Activated T-helper 1 cell treated with Interleukin-2 at 50 U/mL for 16 hours (primary cell): Measurements from ENCODE around the gene CCDC187.
"Not testable (repeated sequence)": the region's sequence is repeated elsewhere in the genome, so short reads cannot be mapped to it uniquely, and the experiment has no call there.

Source experiments
- DNase-seq: peaks from one replicate; pipeline ENCODE4 v3.0.0-alpha.2; 2020; ENCODE audit warnings: low read depth

The CCDC187 gene

DNA sequence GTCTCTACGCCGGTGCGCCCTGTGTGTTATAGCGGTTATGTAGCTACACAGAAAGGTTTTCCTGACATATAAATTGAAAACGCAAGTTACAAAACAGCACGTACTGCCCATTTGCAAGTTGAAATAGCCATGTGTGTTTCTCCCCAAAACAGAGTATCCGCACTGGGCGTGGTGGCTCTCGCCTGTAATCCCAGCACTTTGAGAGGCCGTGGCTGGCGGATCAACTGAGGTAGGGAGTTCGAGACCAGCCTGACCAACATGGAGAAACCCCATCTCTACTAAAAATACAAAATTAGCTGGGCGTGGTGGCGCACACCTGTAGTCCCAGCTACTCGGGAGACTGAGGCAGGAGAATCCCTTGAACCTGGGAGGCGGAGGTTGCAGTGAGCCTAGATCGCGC, 37.3 kb downstream of the CCDC187 start:
- not testable (repeated sequence) for DNase-seq

DNA sequence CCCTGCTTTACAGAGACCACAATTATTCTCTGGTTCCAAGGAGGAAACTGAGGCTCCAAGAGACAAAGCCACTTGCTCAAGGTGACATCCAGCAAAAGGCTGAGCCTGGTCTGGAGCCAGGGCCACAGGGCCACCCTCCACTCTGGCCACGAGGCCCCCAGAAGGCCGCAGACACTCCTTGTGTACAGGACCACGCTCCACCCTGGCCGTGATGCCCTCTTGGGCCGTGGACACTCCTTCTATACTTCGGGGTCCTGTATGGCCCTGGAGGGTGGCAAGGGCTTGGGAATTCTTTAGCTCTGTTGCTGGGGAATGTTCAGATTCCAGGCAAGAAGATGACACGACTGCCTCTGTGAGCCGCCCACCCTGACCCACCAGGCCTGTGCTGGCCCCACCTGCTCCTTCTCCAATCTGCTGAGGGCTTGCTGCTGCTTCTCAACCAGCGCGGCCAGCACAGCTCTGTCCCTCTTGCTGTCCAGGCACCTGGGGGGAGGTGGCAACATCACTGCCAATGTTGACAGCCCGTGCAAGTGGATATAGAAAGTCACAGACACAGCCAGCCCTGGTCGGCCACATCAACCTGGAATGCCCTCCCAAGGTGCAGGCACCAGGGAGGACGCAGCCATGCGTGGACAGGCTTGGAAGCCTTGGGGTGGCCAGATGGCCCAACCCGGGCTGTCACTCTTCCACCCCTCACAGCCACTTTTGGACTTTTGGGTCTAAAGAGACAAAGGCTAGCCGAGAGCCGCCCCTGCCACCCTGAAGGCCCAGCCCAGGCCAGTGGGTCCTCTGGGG, 38.1 kb downstream of the CCDC187 start:
- DNase-seq = no peak

DNA sequence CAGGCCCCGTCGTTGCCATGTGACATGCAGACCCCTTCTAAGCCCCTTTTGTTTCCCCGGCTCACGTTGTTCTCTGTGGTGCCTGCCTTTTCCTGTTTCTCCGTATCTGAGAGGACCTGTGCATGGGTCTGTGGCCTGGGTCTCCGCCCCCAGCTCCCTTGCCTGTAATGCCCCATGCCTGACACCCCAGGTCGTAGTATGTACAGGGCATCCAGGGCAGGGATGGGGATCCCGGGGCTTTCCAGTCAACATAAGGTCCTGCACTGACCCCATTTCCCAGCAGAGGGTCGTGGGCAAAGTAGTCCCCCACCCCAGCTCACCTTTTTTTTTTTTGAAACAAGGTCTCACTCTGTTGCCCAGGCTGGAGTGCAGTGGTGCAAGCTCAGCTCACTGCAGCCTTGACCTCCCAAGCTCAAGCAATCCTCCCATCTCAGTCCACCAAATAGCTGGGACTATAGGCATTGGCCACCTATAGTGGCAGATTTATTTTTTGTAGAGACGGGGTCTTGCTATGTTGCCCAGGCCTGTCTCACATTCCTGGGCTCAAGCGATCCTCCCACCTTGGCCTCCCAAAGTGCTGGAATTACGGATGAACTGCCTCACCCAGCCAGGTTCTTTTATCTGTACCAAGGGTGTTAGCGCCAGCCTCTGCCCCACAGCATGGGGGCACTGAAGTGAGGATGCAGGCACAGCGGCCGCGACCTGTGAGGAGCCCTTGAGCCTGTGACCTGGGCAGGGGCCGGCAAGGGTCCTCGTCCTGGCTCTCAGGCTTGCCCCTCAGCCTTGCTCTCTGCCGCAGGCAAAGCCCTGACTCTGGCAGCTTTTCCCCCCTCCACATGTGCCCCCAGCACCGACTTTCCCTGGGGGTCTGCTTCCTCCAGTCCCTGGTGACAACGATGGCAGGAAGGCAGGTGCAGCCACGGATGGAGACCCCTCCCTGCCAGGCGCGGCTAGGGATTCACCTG, 39.2 kb downstream of the CCDC187 start:
- no peak for DNase-seq

DNA sequence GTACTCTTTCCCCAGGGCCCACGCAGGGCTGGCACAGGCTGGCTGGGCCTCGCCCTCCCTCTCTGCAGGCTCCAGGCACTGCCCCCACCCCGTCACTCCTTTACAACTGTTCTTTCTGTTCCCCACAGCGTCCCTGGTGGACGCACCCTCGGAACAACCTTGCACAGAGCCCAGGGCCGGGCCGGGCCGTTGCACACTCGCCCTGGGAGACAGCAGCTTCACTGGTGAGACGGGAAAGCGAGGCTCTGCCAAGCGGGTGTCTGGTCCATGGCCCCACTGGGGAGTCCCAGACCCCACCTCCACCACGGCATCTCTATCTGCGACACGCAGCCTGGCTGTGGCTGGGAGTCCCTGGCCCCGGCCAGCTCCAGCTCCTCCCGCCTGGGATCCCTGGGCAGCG, 39.9 kb downstream of the CCDC187 start:
- no peak for DNase-seq

DNA sequence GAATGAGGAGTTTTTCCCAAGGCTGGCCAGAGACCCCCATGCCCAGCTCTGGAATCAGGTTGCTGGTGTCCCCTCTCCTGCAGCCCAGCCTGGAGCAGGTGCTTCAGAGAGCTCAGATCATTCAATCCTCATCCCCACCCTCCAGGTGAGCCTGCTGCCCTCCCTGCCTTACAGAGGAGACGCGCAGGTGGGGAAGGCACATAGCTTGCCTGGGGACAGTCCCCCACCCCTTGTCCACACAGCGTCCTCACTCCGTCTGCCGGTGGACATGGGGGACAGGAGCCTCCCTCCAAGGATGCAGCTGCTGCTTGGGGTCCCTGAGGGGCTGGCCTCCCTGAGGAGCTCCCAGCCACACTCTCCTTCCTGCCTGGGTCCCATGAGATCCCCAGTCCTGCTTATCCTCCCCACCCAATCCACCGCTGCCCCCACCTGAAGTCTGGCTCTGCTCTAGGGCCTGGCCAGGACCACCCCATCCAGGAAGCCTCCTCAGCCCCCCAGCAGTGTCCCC, 41.2 kb downstream of the CCDC187 start:
- DNase-seq = no peak

DNA sequence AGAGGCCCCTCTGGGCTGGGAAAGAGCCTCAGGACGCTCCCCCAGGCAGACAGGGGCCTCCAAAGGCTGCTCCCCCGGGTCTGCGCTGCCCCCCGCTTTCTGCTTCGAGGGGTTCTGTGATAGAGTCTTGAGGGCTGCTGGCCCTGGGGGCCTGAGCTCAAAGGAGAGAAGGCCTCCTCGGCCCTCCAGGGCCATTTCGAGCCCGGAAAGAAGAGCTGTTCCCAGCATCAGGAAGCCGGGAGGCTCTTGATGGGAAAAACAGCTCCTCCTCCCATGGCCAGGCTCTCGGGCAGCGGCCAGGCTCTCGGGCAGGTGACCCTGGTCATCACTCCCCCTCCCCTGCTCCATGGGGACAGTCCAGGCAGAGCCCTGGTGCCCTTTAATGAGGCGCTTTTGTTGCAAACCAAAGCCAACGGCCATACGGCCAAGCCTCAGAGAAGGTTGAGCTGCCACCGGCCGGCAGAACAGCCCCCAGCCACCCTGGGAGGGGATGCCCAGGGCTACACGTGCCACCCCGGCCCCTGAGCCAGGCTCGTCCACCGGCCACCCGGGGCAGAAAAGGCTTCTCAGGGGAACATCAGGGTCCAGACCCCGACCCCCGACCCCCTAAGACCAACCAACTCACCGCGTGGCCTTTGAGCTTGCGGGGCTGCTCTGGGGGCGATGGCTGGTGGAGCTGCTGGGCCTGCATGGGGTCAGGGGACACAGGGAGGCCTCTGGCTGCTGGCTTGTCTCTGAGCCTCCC, 42.0 kb downstream of the CCDC187 start:
- no peak for DNase-seq

DNA sequence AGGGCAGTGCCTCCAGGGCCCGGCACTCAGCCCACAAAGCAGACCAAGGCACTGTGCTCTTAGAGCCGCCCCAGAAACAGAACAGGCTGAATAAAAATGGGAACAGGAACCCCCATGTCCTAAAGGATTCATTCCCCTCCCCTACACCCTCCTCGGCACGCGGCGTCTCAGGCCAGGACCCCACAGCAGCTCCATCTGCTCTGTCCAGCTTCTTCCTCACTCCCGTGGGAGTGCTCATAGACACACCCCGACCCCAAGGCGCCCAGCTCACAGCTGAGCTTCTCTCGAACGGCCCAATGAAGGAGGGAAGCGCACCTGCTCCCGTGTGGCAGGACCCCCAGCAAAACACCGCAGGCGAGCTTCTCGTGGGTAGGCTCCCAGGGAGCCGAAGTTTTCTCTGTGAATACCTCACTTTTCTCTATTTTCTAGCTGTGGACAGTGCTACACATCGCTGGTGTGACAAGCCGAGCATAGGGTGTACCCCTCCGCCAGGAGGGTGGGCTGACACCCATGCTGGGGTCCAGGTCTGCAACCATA, 42.9 kb downstream of the CCDC187 start:
- DNase-seq = no peak

DNA sequence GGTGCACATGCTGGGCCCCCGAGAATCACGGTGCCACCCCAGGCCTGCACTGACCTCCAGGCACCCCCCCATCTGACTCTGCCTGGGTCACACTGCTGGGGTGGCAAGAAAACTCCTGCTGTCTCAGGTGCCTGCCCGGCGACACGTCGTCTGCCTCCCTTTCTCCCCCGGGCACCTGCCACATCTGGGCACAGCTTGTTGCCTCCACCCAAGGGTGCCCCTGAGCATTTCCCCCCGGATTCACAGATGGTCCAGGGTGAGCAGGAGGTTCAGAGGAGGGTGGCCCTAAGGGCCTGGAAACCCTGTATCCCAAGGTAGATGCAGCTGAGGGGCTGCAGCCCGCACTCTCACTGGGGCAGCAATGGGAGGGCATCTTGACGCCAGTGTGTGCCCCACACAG, 43.4 kb downstream of the CCDC187 start:
- no peak for DNase-seq

DNA sequence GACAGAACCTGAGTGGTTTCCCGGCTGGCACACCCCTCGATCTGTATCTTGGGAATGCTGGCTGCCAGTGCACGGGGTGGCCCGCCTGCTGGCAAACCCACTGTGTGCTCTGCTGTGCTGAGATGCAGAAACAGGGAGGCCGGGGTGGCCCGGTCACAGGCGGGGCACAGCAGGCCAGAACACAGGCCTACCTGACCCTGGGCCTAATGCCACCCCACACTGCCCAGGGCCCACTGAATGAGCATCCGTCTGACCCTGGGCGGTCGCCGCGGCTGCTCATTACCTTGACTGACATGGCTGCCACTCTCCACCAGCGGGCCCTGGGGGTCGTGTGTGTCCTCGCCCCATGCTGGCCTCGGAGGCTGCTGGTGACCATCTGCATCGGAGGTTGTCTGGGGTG, 44.1 kb downstream of the CCDC187 start:
- no peak for DNase-seq

DNA sequence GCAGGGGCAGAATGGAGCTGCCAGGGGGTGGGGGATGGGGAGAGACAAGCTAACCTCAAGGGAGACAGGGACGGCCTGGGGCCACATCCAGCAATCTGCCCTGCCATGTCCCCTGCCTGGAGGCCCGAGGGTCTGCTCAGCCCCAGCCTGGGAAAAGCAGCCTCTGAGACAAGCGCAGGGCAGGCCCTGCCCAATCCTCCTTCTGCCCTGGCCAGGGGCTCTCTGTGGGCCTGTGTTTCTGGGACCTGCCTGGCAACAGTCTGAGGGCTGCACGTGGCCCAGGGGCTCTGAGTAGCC, 44.4 kb downstream of the CCDC187 start:
- DNase-seq = no peak

DNA sequence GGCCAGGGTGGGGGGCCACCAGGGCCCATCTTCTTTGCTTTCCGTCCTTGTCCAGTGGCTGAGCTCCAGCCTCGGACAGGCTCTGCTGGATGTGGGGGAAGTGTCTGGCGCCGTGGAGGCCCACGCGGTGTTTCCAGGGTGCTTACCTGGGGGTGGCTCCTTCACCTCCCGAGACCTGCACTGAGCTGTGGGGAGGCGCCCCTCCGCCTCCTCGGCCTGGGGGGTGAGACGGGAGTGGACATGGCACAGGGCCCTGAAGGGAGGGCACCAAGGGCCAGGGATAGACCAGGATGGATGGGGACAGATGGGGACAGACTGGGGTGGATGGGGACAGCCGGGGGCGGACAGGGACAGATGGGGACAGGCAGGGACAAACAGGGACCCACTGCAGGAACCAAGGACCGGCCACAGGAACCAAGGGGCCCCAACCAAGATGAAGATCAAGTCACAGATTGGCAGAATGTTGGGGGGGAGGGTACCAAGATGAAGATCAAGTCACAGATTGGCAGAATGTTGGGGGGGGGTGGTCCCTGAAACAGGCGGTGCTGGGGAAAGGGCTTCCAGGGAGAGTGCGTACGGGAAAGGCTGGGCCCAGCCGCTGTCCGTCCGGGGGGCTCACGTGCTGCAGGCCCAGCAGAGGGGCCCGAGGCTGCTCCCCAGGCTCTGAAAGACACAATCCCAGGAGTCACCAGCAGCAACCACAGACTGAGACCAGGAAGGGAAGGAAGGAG, 44.9 kb downstream of the CCDC187 start:
- no peak for DNase-seq

DNA sequence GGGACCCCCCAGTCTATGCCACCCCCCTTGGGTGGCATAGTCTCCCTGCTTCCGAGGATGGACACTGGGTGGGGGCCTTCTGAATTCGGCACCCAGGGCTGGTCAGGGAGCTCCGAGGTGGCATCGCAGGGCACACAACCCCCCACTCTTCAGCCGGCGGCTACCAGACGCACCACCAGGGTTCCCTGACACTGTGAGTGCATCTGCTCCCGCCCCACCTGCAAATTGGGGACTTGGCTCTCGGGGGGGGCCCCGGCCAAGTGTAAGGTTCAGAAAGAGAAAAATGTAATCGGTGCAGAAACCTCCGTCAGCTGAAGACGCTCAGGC, 45.6 kb downstream of the CCDC187 start:
- DNase-seq = no peak

DNA sequence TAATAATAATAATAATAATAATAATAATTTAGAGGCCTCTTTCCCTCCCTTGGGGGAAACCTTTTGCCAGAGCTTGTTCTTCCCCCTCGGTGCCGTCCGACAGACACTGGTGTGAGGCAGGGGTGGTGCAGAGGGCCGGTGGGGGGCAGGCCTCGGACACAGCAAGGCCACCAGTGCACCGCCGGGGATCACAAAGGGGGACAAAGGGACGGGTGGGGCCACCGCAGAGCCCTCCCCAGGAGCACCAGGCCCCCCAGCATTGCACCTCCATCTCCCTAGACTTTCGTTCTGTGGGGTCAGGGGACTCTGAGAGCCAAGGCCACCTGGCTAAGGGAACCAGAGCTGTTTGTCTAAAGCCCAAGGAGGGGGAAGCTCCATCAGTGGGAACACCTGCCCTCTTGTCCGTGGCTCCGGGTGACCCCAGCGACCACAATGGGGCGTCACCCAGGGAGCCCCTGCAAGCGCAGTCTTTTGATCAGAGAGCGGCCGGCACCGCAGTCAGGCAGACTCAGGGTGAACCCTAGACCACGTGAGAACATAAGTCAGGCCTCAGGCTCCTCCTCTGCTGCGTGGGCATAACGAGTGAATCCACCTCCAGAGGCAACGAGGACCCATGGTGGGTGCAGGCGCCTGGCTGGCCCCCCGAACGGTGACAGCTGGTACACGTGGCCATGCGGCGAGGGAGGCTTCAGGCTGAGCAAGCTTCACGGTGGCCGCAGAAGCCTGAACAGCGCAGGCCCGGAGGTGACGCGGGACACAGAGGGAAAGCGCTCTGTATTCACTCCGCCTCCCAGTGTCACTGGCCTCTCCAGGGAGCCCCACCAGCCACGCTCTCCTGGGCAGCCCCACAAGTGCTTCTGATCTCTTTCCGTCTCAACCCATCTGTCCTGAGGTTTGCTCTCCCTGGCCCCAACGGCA, 46.3 kb downstream of the CCDC187 start:
- no peak for DNase-seq

DNA sequence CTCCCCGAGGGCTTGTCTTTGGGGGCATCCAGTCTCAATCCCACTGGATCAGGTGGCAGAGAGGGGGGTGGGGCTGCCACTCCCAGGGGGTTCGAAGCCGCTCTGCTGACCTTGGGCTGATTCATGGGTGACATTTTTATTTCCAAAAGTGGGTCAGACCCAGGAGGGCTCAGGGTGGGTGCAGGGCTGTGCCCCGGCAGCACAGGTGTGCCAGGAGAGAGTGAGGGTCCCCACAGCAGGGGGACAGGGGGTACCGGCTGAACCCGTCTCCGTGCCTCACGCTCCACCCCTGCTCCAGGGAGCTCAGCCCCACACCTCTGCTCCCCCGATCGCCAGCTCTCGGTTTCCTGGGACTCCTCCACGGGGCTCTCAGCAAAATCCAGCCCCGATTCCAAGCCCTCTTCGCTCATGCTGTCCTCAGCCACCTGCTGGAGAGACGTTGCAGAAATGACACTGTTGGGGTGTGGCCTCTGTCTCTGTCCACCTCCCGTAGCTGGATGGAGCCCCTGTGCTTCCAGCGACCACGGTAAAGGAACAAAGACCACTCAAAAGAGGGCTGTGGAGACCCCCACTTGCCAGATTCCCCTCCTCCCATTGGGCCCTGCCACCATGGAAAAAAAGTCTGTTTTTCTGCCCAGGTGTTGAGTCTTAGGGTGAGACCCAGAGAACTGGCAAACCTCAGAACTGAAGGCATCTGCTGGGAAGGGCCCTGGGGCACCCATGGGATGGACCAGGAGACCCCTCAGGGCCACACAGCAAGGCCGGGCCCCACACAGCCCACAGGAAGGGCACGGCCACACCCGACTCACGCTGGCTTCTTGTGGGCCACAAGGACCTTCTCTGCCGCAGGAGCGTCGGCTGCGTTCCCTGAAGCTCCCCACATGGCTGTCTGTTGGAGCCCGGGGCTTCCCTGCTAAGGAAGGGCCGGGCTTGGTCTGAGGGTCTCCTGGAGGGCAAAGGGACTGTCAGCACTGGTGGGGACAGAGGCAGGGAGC, 47.7 kb downstream of the CCDC187 start:
- DNase-seq = no peak

DNA sequence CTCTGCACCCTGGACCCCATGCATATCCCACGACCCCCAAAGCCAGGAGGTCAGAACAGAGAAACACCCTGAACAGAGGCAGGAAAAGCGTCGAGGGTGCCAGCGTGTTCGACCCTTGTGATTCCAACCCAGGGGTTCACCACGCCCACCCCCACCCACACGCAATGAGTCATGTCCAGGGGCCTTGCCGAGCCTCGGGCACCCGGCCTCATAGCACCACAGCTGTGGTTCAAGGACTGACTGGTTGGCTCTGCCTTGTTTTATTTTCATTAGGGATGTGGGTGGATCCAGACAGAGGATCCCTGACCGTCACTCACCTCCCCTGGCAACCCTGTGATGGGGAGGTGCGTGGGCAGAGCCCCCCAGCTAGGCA, 48.7 kb downstream of the CCDC187 start:
- DNase-seq = no peak

DNA sequence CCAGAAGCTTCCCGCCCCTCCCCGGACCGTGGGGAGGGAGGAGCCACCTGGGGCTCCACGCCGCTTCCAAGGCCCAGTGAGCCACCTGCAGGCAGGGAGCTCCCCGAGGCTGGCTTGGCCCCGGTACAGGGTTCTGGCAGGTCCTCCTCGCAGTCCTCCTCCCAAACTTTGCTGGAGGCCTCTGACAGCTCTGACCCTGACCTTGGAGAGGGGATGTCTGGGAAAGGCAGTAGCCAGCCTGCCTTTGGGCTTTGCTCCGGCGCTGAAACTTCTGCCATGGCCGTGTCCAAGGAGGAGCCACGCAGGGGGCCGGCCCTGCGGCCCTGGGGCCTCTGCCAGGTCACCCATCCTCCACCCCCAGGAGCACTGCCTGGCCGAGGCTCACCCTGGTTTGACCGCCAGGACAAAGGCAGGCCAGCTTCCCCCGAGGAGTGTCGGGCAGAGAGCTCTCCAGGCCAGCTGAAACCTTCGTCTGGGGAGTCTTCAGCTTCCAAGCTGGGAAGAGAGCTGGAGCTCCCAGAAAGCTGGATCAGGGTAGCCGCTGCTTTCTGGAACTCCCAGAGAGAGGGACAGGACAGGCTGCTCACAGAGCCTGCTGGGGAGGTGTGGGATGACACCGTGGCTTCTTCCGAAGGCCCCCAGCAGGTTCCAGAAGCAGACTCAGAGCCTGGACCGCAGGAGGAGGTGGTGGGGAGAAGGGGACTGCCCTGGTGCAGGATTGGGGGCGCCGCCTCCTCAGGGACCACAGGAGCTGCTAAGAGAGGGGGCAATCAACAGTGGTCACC, 49.3 kb downstream of the CCDC187 start:
- no peak for DNase-seq

DNA sequence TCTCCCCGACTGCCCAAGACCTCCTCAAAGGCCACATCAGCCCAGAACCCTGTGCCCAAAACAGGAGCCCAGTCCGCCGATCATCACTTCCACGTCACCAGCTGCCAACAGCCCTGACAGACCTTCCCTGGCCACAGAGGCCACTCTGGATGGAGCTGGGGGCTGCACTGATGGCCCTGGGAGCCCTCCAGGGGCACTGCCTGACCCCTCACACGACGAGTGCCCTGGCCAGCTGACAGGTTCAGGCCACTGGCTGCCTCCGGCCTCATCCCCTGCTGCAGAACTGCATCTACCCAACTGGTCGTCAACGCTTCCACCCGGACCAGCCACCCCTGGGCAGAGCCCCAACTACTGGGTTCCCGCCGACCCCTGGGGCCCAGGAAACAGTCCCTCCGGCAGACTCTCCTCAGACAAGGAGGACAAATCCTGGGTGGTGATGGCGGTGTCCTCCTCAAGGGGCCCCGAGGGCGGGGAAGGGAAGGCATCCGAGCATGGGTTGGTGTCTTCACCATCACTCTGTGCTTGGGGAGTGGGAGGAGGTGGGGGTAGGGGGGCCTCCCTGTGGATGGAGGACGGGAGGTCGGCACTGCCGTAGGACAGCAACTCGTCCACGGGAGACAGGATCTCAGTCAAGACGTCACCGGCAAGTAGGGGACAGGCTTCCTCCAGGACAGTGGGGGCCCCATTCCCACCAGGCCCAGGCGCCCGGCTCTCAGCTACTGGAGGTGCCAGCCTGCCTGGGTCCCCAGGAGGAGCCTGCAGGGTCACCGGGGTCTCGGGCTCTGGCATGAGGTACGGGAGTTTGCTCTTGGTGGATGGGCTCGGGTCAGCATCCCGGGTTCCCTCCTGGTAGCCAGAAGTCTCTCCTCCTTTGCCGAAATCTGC, 50.4 kb downstream of the CCDC187 start:
- DNase-seq = no peak

DNA sequence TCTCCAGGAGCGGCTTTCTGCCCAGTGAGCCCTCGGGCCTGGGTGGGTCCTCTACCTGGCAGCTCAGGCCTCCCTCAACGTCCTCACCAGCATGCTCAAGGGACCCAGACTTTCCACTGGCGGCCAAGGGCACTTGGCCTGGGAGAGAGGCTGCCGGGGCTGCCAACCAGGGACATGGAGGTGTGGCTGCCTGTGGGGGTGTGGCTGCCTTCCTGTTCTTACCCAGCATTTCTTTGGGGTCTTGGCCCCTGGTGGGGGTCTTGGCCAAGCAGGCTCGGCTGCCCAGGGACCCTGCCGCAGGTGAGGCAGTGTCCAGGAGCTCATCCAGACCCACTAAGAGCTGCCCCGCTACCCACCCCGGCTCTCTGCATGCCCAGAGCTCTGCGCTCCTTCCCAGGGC, 51.0 kb downstream of the CCDC187 start:
- DNase-seq = no peak
